ENCODE data around the gene CAMK2B.

Gene CAMK2B

DNA sequence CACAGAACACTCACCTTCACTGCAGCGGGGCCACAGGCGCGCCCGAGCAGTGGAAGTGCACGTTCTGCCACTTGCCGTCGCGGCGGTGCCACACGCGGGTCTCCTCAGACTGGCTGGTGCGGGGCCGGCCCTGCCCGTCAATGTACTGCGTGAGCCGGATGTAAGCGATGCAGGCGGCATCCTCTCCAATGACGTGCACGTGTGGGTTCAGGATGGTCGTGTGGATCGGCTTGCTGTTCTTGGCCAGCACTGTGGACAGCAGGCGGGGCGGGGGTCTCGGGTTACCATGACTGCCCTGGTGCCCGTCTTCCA lies 105.4 kb downstream of the CAMK2B start:
- intact Hi-C loops (cut with micrococcal nuclease), result no loop called here
- H3K27me3 Mint-ChIP-seq, result no peaks in the 10 kb centered on the region
- H3K4me3 Mint-ChIP-seq, result no peak overlapping the region
- no peaks in the 10 kb centered on the region for H3K36me3 Mint-ChIP-seq (ENCODE audit: low read depth)
- H3K27ac Mint-ChIP-seq, result no peak overlapping the region
- H3K9me3 Mint-ChIP-seq, result no peaks in the 10 kb centered on the region
- H3K4me1 Mint-ChIP-seq (ENCODE audit: low read depth), result no peaks in the 10 kb centered on the region

DNA sequence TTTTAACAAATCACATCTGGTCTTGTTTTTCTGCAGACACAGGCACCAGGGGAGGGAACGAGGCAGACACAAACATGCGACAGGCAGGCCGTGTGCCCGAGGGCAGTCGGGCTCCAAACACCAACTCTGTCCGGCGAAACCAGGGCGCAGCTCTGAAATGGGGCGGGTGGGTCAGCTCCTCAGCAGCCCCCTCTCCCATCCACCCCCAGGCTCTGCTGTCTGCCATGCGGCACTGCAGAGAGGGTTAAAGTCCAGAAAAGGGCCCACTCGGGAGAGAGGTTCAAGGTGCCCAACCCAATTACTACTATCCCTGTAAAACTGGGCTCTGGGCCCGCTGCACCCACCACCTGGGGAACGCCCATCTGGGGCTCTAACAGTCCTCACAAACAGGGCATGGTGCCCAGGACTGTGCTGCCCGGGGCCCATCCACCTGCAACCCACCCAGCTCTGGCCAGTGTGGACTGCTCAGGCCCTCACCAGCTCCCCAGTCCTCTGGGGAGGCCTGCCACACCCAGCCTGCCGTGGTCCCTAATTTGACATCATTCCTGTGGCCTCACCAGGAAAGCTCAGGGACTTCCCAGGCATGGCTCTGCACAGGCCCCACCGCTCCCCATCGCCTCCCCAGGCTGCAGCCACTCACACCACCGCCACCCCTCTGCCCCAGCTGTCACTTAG lies 105.9 kb downstream of the CAMK2B start:
- H3K4me1 Mint-ChIP-seq (ENCODE audit: low read depth), result peaks cover 3% of the 10 kb centered on the region
- no peaks in the 10 kb centered on the region for H3K27me3 Mint-ChIP-seq
- H3K27ac Mint-ChIP-seq, result no peak overlapping the region
- H3K9me3 Mint-ChIP-seq, result no peaks in the 10 kb centered on the region
- H3K4me3 Mint-ChIP-seq, result no peak overlapping the region
- intact Hi-C loops (cut with micrococcal nuclease), result no loop called here
- peaks cover 3% of the 10 kb centered on the region for H3K36me3 Mint-ChIP-seq (ENCODE audit: low read depth)

DNA sequence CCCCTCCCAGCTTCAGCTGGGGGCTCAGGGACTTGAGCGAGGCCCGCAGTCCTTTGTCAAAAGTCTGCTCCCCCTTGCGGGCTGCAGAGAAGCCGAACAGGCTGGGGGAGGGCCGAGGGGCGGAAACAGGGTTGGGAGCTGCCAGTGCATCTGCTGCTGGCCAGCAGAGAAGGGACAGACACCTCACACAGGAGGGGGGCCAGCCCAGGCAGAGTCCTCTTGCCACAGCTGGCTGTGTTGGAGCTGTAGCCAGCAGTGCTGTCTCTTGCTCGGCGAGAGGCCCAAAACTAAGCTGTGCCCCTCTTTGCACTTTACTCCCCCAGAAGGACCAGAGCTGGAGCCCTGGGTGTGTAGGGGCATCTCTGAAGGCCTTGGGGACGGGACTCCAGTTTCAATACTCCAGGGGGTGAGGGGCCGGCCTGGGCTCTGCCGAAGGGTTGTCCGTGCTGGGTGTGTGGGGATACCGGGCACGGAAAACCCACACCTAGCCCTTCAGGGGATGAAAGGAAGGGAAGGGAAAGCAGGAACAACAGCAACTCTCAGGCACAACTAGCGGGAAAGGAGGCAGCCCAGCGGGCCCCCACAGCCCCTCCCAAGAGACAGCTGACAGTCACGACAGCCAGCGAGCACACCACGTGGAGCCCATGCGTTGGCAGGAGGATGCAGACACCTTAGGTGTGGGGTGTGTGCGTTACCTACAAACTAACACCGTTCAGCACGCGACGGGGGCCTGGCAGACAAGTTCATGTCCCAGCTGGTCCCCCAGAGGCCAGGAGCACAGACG lies 106.8 kb downstream of the CAMK2B start:
- H3K36me3 Mint-ChIP-seq (ENCODE audit: low read depth), result peaks cover 9% of the 10 kb centered on the region
- peaks cover 12% of the 10 kb centered on the region for H3K4me1 Mint-ChIP-seq (ENCODE audit: low read depth)
- no peak overlapping the region for H3K4me3 Mint-ChIP-seq
- intact Hi-C loops (cut with micrococcal nuclease), result no loop called here
- no peaks in the 10 kb centered on the region for H3K9me3 Mint-ChIP-seq
- H3K27ac Mint-ChIP-seq, result no peak overlapping the region
- H3K27me3 Mint-ChIP-seq, result no peaks in the 10 kb centered on the region

DNA sequence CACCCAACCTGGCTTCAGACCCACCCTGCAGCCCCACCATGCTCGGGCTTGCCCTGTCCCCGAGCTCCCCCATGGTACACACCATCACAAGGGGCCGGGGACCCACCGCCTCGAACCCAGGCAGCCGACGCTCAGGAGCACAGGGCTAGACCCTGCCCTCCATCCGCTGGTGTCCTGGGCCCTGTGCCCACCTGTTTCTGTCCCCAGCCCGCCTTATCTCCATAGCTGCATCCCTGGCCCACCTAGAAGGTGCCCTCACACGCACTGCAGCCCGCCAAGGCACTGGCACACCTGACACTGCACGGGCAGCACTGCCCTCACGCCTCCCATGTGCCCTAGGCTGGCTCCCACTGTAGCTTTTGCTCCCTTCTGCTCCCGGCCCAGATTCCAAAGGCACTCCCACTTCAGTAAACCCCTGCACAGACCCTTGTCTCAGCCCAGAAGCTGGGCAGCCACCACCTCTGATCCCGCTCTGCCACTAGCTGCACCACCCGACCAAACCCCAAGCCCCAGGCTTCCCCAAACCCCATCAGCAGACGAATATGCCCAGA lies 107.5 kb downstream of the CAMK2B start:
- H3K4me3 Mint-ChIP-seq, result no peak overlapping the region
- no peaks in the 10 kb centered on the region for H3K27me3 Mint-ChIP-seq
- intact Hi-C loops (cut with micrococcal nuclease), result no loop called here
- no peak overlapping the region for H3K27ac Mint-ChIP-seq
- no peaks in the 10 kb centered on the region for H3K9me3 Mint-ChIP-seq
- peaks cover 14% of the 10 kb centered on the region for H3K4me1 Mint-ChIP-seq (ENCODE audit: low read depth)
- peaks cover 16% of the 10 kb centered on the region for H3K36me3 Mint-ChIP-seq (ENCODE audit: low read depth)

DNA sequence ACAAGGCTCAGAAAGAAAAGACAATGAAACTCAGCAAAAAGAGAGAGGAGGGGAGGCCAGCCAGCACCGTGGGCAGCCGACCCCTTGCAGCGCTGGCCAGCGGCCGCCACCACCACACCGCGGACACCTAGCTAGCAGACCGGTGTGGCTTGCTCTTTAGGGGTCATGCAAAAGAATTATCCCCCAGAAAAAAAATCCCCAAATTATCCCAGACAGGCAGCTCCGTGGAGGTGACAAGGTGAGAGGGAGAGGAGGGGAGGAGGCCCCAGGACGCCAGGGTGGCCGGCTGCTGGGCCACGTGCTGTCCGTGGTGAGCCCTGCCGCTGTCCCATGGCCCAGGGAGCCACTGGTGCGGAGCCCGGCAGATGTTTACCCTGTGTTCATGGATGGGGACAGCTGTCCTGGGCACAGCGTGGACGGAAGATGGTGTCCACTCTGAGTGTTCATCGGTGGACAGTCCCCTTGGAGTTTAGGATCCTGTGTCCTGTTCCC lies 108.1 kb downstream of the CAMK2B start:
- intact Hi-C loops (cut with micrococcal nuclease), result no loop called here
- Mint-ChIP-seq H3K36me3 (ENCODE audit: low read depth) (peaks cover 22% of the 10 kb centered on the region), H3K9me3 (no peaks in the 10 kb centered on the region), H3K4me1 (ENCODE audit: low read depth) (peaks cover 19% of the 10 kb centered on the region), H3K27ac (no peak overlapping the region), H3K27me3 (no peaks in the 10 kb centered on the region), H3K4me3 (no peak overlapping the region)

DNA sequence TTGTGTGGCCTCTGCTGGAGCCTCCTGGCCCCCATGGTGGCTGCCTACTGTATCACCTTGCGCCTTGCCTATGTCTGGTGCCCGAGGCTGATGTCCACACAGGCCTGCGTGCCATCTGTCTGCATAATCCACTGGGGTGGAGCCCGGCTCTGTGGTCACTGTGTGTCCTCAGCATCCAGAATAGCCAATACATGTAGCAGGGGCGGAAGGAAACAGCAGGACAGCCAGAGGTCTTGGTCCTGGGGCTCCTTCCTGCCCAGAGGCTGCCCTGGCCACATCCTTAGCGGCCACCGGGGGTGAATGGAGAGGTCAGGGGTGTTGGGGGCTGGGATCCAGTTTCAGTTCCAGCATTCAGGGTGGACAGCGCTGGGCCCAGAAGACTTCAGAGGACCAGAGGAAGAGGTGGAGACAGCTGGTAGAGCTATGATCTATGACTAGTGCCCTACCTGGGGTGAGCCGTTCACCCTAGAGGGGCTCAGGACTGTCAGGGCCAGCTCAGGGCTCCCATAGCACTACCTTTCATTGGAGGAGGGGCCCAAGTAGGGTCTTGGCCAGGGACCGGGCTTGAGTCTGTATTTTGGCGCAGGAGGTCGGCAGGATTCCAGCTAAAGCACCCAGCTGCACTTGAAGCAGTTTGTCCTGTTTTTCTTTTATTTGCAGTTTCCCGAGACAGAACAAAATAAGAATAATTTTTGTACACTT lies 108.7 kb downstream of the CAMK2B start:
- peaks cover 20% of the 10 kb centered on the region for H3K4me1 Mint-ChIP-seq (ENCODE audit: low read depth)
- peaks cover 28% of the 10 kb centered on the region for H3K36me3 Mint-ChIP-seq (ENCODE audit: low read depth)
- no peak overlapping the region for H3K4me3 Mint-ChIP-seq
- H3K27ac Mint-ChIP-seq, result no peak overlapping the region
- intact Hi-C loops (cut with micrococcal nuclease), result no loop called here
- H3K9me3 Mint-ChIP-seq, result no peaks in the 10 kb centered on the region
- H3K27me3 Mint-ChIP-seq, result no peaks in the 10 kb centered on the region

DNA sequence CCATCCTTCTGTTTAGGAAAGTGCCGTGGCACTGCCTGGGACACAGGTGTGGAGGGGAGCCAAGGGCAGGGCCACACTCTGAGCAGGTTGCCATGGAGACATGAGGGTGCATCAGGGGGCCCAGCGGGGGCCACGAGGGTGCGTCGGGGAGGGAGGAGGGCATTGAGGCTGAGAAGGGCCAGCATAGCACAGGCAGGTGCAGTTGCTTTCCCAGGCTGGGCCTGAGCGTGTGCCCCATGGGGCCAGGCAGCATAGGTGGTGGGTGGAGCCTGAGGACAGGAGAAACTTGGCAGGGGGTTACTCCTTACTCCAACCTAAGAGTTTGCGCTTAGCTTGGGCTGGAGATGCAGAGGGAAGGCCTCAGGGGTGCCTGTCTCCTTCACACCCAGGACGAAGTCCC lies 109.4 kb downstream of the CAMK2B start:
- Mint-ChIP-seq H3K36me3 (ENCODE audit: low read depth) (peaks cover 35% of the 10 kb centered on the region), H3K27me3 (no peaks in the 10 kb centered on the region), H3K27ac (no peak overlapping the region), H3K4me1 (ENCODE audit: low read depth) (peaks cover 20% of the 10 kb centered on the region), H3K4me3 (no peak overlapping the region), H3K9me3 (no peaks in the 10 kb centered on the region)
- intact Hi-C loops (cut with micrococcal nuclease), result no loop called here

DNA sequence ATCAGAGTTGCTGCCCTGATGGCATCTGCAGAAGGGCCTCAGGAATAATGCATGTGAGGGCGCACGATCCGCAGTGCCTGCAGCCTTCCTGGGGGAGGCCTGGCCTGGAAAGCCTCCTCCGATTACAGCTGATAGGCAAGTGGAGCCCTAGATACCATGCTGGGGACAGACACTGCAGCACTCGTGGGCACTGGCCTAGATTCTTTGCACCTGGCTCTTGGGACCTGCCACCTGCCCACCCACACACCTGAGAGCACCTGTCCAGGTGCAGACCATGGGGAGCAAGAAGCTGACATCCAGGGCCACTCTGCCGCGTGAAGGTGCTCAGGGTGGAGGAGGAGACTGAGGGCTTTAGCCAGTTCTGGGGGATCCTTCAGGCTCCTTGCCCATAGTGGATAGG lies 109.9 kb downstream of the CAMK2B start:
- H3K4me3 Mint-ChIP-seq, result no peak overlapping the region
- H3K27ac Mint-ChIP-seq, result no peak overlapping the region
- intact Hi-C loops (cut with micrococcal nuclease), result no loop called here
- peaks cover 20% of the 10 kb centered on the region for H3K4me1 Mint-ChIP-seq (ENCODE audit: low read depth)
- peaks cover 40% of the 10 kb centered on the region for H3K36me3 Mint-ChIP-seq (ENCODE audit: low read depth)
- no peaks in the 10 kb centered on the region for H3K9me3 Mint-ChIP-seq
- H3K27me3 Mint-ChIP-seq, result no peaks in the 10 kb centered on the region

DNA sequence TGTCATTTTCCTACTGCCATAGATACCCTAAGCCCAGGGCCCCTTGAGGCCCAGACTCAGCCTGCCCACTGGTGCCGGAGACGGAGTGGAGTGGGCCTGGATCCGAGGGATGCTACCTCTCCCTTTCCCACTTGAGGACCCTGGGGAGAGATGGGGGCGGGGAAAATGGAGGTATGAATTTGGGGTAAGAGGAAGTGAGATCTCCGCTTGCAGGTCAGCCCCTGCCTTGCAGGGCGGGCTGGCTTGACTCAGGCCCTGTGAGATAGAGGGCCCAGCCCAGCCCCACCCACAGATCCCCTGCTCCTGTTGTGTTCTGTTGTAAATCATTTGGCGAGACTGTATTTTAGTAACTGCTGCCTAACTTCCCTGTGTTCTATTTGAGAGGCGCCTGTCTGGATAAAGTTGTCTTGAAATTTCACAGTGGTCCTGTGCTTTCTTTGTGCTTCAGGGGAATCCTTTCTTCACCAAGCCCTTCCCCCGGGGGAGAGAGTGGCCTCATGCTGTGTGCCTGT lies 111.5 kb downstream of the CAMK2B start:
- no peaks in the 10 kb centered on the region for H3K9me3 Mint-ChIP-seq
- peaks cover 20% of the 10 kb centered on the region for H3K4me1 Mint-ChIP-seq (ENCODE audit: low read depth)
- no peak overlapping the region for H3K27ac Mint-ChIP-seq
- peaks cover 55% of the 10 kb centered on the region for H3K36me3 Mint-ChIP-seq (ENCODE audit: low read depth)
- H3K27me3 Mint-ChIP-seq, result no peaks in the 10 kb centered on the region
- no peak overlapping the region for H3K4me3 Mint-ChIP-seq
- intact Hi-C loops (cut with micrococcal nuclease), result no loop called here

DNA sequence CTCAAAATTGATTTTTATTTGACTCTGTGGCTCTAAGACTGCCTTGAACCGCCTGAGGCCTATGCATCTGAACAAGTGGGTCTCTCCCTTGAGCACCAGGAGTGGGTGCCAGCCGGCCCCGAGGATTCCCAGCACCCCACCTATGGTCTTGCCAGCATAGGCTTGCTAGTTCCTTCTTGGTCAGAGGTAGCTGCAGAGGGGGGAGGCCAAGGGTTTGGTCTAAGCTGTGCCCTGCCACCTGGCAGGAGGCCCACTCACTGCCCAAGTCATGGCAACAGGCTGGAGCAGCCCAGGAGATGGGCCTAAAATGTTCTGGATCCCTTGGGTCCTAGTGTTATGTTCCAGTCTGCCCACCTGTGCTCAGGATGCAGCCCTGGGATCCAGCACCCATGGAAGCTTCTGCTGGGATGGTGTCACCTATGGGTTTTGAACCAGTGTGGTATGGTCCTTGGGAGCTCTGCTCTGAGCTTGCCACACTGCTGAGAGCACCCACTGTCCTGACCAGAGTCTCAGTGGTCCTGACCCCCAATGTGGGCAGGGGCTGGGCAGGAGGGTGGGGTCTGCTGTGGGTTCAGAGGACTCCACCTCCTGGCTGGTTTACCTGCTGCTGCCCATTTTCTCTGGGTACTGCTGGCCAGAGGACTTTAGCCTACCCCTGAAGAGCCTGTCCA lies 112.1 kb downstream of the CAMK2B start:
- Mint-ChIP-seq H3K9me3 (no peaks in the 10 kb centered on the region), H3K27me3 (no peaks in the 10 kb centered on the region), H3K27ac (no peak overlapping the region), H3K4me3 (no peak overlapping the region), H3K36me3 (ENCODE audit: low read depth) (peaks cover 61% of the 10 kb centered on the region), H3K4me1 (ENCODE audit: low read depth) (peaks cover 20% of the 10 kb centered on the region)
- intact Hi-C loops (cut with micrococcal nuclease), result no loop called here

DNA sequence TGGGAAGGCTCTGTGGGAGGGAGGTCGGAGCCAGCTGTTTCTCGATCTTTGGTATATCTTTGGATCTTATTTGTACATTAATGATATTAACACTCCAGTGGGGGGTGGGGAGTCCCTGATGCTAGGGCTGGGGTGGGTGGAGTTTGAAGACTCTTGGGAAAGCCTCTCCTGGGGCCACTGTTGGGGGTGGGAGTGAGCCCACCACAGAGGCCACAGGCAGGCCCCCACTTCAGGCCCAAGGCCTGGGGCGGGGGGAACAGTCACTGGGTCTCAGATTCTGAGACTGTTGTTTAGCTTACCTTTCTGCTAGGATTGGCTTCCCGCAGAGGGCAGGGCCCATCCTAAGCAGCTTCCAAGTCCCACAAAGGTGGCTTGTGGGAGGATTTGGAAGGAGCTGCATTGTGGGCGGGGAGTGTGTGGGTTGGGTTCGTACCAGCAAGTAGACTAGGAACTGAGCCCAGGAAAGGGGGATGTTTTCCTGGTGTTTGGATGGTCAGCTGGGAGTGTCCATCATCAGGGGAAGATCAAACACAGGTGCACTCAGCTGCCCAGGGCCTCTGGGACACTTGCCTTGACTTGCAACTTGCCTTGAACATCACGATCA lies 112.7 kb downstream of the CAMK2B start:
- H3K36me3 Mint-ChIP-seq (ENCODE audit: low read depth), result peaks cover 67% of the 10 kb centered on the region
- H3K27me3 Mint-ChIP-seq, result no peaks in the 10 kb centered on the region

DNA sequence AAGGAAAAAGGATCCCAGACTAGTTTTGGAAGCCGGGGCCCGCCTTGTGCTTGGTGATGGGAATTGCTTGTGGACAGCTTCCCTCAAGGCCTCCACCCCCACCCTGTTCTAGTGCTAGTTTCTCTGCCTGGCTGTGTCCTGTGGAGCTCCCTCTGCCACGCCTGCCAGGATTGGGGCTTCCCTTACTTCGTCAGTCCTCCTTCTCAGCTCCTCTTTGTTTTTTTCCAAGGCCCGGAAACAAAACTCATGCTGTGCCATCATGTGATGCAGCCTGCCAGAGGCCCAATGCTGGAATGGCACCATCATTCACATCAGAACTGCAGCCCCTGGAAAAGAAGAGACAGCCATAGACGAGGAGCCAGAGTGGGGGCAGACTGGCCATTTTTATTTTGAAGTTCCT lies 113.4 kb downstream of the CAMK2B start:
- Mint-ChIP-seq H3K27me3 (no peaks in the 10 kb centered on the region), H3K27ac (no peak overlapping the region), H3K4me1 (ENCODE audit: low read depth) (peaks cover 20% of the 10 kb centered on the region), H3K9me3 (no peaks in the 10 kb centered on the region), H3K4me3 (no peak overlapping the region), H3K36me3 (ENCODE audit: low read depth) (peaks cover 74% of the 10 kb centered on the region)
- intact Hi-C loops (cut with micrococcal nuclease), result no loop called here

More for the DNA sequence above, 112.7 kb downstream of the CAMK2B start:
- Mint-ChIP-seq H3K4me3 (no peak overlapping the region), H3K4me1 (ENCODE audit: low read depth) (peaks cover 20% of the 10 kb centered on the region), H3K9me3 (no peaks in the 10 kb centered on the region), H3K27ac (no peak overlapping the region)
- intact Hi-C loops (cut with micrococcal nuclease), result no loop called here

DNA sequence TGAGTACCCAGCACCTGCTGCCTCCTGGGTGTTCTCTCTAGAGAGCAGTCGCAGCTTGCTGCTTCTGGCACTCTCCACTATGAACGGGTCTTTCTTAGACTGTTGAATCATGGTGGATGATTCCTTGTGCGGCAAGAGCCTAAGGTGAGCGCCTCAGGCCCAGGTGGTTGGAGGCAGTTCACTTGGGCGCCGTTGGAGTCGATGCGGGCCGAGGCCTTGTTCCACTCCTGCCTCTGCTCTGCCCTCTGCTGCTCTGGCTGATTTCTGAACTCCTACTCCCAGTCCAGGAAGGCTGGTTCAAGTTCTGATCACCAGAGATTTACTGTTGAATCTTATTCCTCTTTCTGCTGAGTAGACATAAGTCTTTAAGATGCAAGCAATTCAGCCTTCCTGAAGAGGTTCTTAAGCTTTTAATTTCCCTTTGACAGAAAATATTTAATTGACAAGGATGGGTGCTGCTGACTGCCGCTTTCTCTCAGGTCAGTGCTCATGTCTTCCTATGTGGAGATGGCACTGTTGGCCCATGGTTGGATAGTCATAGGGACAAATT lies 114.2 kb downstream of the CAMK2B start:
- Mint-ChIP-seq H3K27me3 (no peaks in the 10 kb centered on the region), H3K27ac (no peak overlapping the region), H3K4me3 (no peak overlapping the region), H3K4me1 (ENCODE audit: low read depth) (peaks cover 20% of the 10 kb centered on the region), H3K36me3 (ENCODE audit: low read depth) (peaks cover 82% of the 10 kb centered on the region), H3K9me3 (no peaks in the 10 kb centered on the region)
- intact Hi-C loops (cut with micrococcal nuclease), result no loop called here

All from dendritic cell treated with granulocyte-macrophage colony-stimulating factor and Interleukin-4, amounts not matched to agents 40 ng/mL and 50 ng/mL, for 4 days (primary cell).